Stimulated activated CD4-positive, alpha-beta T cell treated with anti-CD3 and anti-CD28 coated beads, TNF-alpha, amount 100 ng/mL, for 4 hours (primary cell): ENCODE data around the gene C20orf96.
"Not testable (repeated sequence)": the region's sequence is repeated elsewhere in the genome, so short reads cannot be mapped to it uniquely, and the experiment has no call there.

Experiments
- DNase-seq, 3 experiments: peaks; one replicate each; pipeline ENCODE4 v3.0.0-alpha.2; 2020; ENCODE audit warnings: low read depth in 3 of 3

Gene C20orf96

GRCh38 chr20:278607-279571, 11.7 kb downstream of the C20orf96 start:
- DNase-seq = no peak

GRCh38 chr20:278181-278580, 12.4 kb downstream of the C20orf96 start:
- DNase-seq = no peak

DNA sequence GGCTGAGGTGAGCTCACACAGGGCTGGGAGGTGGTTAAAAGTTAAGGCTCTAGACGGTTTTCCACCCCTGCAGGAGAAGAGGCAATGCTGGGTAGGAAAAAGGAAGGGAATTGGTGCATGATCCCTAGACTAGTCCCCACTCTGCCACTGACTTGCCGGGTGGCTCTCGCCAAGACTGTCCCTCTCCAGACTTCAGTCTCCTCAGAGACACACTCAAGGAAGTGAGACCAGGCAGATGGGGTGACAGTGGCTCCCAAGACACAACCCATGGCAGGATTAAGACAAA, 13.1 kb downstream of the C20orf96 start:
- no peak for DNase-seq

DNA sequence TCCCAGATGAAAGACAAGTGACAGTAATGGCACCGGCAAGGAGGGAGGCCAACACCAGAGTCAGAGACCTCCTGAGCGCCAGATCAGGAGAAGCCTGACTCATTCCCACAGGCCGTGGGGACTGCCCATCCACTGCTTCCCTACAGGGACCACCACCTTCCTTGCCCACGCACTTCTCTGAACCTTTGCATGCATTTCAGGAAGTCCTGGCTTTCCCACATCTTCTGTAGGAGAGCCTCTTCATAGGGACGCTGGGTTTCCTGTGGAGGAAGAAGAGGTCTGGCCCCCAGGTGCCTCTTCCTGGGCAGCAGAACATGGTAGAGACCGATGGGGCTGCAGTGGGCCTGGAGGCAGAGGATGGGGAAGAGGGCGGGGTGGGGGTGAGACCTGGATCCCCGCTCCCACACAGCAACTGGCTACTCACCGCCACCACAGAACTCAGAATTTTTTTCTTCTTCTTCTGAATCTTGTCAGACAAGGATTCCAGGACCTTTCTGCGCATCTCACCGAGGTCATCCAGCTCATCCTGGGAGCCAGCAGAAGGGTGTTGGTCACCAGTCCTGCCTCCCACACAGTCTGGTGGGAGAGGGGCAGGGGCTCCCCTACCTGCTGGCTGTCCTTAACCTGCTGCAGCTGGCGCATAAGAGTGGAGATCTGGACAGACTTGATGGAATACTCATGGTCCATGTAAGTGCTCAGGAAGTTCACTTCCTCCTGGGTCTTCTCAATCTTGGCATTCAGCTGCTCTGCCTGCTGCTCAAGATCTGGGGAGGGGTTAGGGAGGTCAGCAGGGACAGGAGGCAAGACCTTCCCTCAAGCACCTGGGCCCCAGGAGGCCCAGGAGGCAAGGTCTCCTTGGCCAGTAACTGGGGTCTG, 13.7 kb downstream of the C20orf96 start:
- no peak for DNase-seq

GRCh38 chr20:275791-276190, 14.8 kb downstream of the C20orf96 start:
- DNase-seq = no peak

GRCh38 chr20:273884-274283, 16.7 kb downstream of the C20orf96 start:
- DNase-seq = no peak

DNA sequence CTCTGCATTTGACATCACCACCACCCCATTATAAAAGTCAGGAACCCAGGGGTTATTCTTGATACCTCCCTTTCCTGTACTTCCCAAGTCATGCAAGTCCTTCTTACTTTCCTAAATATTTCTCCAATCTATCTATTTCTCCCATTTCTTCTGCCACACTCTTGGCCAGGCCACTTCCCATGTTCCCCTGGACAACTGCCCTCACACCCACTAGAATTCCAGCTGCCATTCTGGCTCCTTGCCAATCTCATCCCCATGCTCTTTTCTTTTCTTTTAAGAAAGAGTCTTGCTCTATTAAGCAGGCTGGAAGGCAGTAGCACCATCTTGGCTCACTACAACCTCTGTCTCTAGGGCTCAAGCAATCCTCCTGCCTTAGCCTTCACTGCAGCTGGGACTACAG, 17.8 kb downstream of the C20orf96 start:
- no peak for DNase-seq

GRCh38 chr20:271528-271927, 19.0 kb downstream of the C20orf96 start:
- no peak for DNase-seq

DNA sequence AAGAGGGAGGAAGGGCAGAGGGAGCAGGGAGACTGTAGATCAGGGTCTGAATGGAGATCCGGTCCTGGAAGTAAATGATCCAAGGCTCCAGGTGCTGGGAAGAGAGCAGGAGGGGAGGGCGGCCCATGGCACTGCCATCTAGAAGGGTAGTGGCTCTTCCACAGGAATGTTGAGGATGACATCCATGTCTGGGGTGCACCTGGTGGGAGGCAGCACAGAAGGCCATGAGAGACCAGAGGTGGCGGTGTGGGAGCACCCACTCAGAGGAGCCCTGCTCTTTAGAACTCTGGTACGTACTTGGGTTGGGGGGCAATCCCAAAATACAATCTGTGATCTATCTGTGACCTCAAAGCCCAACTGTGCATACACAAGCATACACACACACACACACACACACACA, 19.5 kb downstream of the C20orf96 start:
- no peak for DNase-seq

GRCh38 chr20:270517-270916, 20.0 kb downstream of the C20orf96 start:
- no peak for DNase-seq

DNA sequence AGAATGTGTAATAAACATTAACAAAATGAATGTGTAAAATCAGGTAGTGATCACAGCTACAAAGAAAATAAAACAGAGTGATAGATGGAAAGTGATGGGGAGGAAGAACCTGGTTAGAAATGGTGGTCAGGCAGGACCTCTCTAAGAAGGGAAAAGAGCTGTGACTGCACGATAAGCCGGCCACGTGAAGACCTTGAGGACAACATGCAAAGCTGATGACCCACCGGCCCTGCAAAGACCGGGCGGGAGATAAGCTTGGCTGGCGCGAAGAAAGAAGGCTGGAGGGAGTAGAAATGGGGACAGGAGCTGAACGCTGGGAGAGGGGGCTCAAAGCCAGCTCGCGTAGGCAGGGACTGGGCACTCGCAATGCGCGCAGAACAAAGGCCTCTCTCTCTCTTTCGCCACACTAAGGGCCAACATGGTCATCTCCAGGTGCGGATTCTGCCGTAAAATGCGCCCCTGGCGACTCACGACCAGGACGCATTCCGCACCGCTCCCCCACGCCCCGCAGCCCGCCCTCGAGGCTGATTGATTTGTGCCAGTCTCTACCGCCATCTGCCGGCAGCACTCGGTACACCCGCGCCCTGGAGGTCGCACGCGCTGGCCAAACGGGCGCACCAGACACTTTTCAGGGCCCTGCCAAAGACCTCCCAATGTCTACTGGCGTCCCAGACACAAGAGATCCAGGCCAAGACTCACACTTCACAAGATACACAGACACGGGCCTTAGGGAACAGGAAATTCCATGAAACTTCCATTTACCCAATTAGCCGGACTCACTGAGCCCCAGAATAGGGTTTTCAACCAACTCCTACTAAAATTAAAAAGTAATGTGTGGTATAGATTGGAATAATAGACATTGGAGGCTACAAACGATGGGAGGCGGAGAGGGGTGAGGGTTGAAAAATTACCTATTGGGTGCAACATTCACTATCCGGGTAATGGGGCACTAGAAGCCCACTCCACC, 23.7 kb downstream of the C20orf96 start:
- DNase-seq = peak; percentile 78 to 88 (median 84)

DNA sequence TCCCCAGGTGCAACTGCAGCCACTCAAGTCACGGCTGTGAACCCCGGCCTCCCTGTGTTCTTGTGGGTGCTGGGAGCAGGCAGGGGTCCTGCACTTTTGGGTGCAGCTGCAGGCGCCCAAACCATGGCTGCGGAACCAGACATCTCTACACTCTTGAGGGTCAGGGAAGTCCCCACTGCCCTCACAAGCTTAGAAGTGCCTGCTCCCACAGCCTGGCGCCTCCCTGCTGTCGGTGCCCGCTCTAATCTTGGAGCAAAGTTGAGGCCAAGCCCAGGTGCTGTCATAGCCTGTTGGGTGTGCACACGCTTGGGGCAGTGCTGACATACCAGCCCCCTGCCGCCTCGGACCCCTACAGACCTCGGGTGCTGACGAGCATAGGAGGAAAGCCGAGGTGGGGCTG, 26.8 kb downstream of the C20orf96 start:
- no peak for DNase-seq

GRCh38 chr20:259981-260380, 30.6 kb downstream of the C20orf96 start:
- DNase-seq = no peak

- no peak for DNase-seq
These were observed 31.6 kb downstream of the C20orf96 start for GRCh38 chr20:258963-259362.

GRCh38 chr20:258269-258858, 32.2 kb downstream of the C20orf96 start:
- no peak for DNase-seq

DNA sequence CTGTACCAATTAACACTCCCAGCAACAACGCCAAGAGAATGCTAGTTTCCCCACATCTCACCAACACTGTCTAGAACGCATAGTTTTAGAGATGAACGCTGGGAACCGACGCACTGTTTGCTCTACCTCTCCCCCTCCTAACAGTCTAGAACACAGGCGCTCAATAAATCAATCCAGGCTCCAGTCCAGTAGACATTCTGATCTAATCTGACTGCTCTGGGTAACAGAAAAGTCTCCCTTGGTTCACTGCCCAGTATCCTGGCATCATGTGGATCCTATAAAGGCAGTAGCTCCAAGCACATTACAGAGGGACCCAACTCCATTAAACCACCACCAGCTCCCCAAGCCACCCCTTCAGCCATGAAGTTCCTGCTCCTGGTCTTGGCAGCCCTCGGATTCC, 33.1 kb downstream of the C20orf96 start, which contains the start of gene DEFB132:
Gene DEFB132 (plus strand): TSS at position 306 of the 400 bp plus-strand sequence. CDS start 55 bp downstream, at position 361.
- no peak for DNase-seq

GRCh38 chr20:253447-253846, 37.1 kb downstream of the C20orf96 start:
- not testable (repeated sequence) for DNase-seq

DNA sequence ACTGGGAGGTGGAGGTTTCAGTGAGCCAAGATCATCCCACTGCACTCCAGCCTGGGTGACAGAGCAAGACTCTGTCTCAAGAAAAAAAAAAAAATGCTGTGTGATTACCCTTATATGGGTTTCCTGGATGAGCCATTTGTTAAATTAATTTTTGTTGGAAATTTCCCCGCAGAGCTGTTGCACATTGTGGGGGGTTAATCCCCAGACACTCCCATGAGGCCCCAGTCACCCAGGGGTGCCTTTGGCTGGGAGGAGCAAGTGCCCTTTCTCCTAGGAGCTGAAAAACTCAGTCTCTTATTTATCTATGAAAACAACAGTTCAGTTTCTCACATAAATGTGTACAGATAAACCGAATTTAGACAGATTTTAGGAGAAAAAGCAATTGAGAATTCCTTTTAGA, 37.7 kb downstream of the C20orf96 start:
- DNase-seq = no peak

GRCh38 chr20:251354-251753, 39.2 kb downstream of the C20orf96 start:
- DNase-seq = no peak

- DNase-seq = no peak
These were observed 47.6 kb downstream of the C20orf96 start for GRCh38 chr20:242905-243304.

DNA sequence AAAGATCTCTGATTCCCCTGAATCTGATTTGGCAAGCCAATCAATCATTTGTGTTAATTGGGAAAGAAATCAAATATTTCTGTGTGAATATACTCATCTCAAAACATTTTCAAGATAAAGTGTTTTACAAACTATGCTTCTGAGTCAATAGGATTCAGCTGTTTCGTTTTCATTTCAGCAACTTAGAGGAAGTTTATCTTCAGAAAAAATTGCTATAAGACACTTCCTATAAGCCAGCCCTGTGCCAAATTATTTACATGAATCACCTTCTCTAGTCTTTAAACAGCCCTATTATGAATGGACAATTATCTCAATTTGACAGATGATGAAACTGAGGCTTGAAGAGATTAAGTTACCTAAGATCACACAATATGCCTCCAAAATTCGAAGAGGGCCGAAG, 52.6 kb downstream of the C20orf96 start:
- DNase-seq = no peak
